GM12878 (cell line): ENCODE data around the gene AP4E1. TPM values are rescaled to one million over a fixed set of nuclear protein-coding genes. Genes with fewer than 3 reads are reported as not detected.

Source experiments
- ATAC-seq: fragments of 200-7000 bp; cut with Tn5 transposase; 3 replicates; pipeline ENCODE4 v1.9.1; 2020; ENCODE audit warnings: mild to moderate bottlenecking, moderate library complexity
- BruUV-seq: library from RNA; stranded (reverse); fragments of 400-500 nt; replicated peaks from 2 replicates; lab custom pipeline; 2021; lab: Mats Ljungman, UMichigan
- CTCF ChIA-PET: fragments of 300-600 bp; sonication (Branson Sonifier 250); formaldehyde crosslinking; extraction: SDS; loops from one replicate; lab custom pipeline; 2021; ENCODE audit warnings: inconsistent platforms; lab: Yijun Ruan, JAX
- POLR2A ChIA-PET: fragments of 350-600 bp; formaldehyde crosslinking; extraction: SDS; loops from one replicate; lab custom pipeline; 2021; ENCODE audit warnings: inconsistent platforms; lab: Charles Lee
- RAD21 ChIA-PET: fragments of 300-600 bp; sonication (Branson Sonifier 250); formaldehyde crosslinking; loops from one replicate; lab custom pipeline; 2023; ENCODE audit warnings: antibody characterized with exemption; ENCODE audit not compliant: unreplicated experiment; lab: Charles Lee
- SMC1A ChIA-PET: fragments of 300-600 bp; sonication (Branson Sonifier 250); formaldehyde crosslinking; loops from one replicate; lab custom pipeline; 2023; ENCODE audit not compliant: unreplicated experiment, uncharacterized antibody; lab: Charles Lee
- DNase-seq: peaks from one replicate; pipeline ENCODE4 v3.0.0-alpha.2; 2011; ENCODE audit warnings: low read depth, low spot score
- FAIRE-seq: peaks from 3 replicates; lab custom pipeline; 2011; peaks lifted over from hg19 to GRCh38; lab: Jason Lieb, UNC
- H2AFZ ChIP-seq: 2 replicates; pipeline ENCODE4 v1.6.0; 2011; ENCODE audit warnings: low read depth, low read length, control low read depth; ENCODE audit not compliant: control insufficient read depth
- H3K27ac ChIP-seq: 2 replicates; pipeline ENCODE4 v1.5.1; 2011; ENCODE audit warnings: control low read depth; ENCODE audit not compliant: control insufficient read depth, insufficient read depth
- H3K27me3 ChIP-seq, 2 experiments: replicated peaks in 1 of 2; 2 replicates each; pipeline versions ENCODE4 v1.6.0 to v1.6.1; 2011; ENCODE audit warnings: low read length in 1 of 2; ENCODE audit not compliant: control insufficient read depth in 2 of 2, insufficient read depth in 2 of 2
- H3K36me3 ChIP-seq, 2 experiments: 2 replicates each; pipeline ENCODE4 v1.5.1; 2011; ENCODE audit warnings: low read length in 1 of 2; ENCODE audit not compliant: control insufficient read depth in 2 of 2, insufficient read depth in 2 of 2
- H3K4me1 ChIP-seq: 2 replicates; pipeline ENCODE4 v1.6.1; 2011; ENCODE audit warnings: mild to moderate bottlenecking, low read length, moderate library complexity, mixed read lengths; ENCODE audit not compliant: control insufficient read depth, insufficient read depth
- H3K4me2 ChIP-seq: 2 replicates; pipeline ENCODE4 v1.6.0; 2011; ENCODE audit warnings: control low read depth; ENCODE audit not compliant: control insufficient read depth, insufficient read depth
- H3K4me3 ChIP-seq: fragments of 200-600 bp; sonication (generic); 2 replicates; pipeline ENCODE4 v1.5.1; 2016
- H3K79me2 ChIP-seq: 2 replicates; pipeline ENCODE4 v1.6.0; 2011; ENCODE audit warnings: low read length; ENCODE audit not compliant: control insufficient read depth, insufficient read depth
- H3K9ac ChIP-seq: 2 replicates; pipeline ENCODE4 v1.8.0; 2011; ENCODE audit warnings: low read length, control low read depth, mixed read lengths; ENCODE audit not compliant: control insufficient read depth, insufficient read depth
- H3K9me3 ChIP-seq: replicated peaks from 3 replicates; pipeline ENCODE4 v1.5.1; 2011; ENCODE audit warnings: mild to moderate bottlenecking, low read length; ENCODE audit not compliant: control insufficient read depth, insufficient read depth
- H4K20me1 ChIP-seq: 2 replicates; pipeline ENCODE4 v1.6.0; 2011; ENCODE audit not compliant: control insufficient read depth, insufficient read depth
- MYC ChIP-seq: IDR thresholded peaks from 2 replicates; pipeline ENCODE4 v1.6.1; 2011; ENCODE audit warnings: mild to moderate bottlenecking, low read length, moderate library complexity, inconsistent platforms; ENCODE audit not compliant: insufficient read depth, insufficient replicate concordance, insufficient read length, severe bottlenecking
- SREBF1 ChIP-seq: IDR thresholded peaks from 2 replicates; pipeline ENCODE4 v1.6.1; 2012; ENCODE audit warnings: mild to moderate bottlenecking, low read length
- WGBS: methylation state at CpG from one replicate; pipeline ENCODE4 v1.1.6; 2016; ENCODE audit warnings: low lambda C conversion rate; ENCODE audit not compliant: insufficient replicate concordance, insufficient coverage; ENCODE audit errors: missing lambda C conversion rate; 5-methylcytosine and 5-hydroxymethylcytosine counted together
- in situ Hi-C: fragments of 300-500 bp; cut with MboI; formaldehyde crosslinking; loops from 9 replicates; pipeline ENCODE4 v1.14.3; 2018; ENCODE audit warnings: mixed read lengths
- intact Hi-C: fragments of 100-400 bp; cut with micrococcal nuclease; formaldehyde crosslinking; loops from one replicate; pipeline ENCODE4 v1.14.2; 2022; ENCODE audit not compliant: unreplicated experiment
- polyA plus RNA-seq, 11 experiments: library from polyadenylated mRNA; depleted of rRNA in 4 of 11; unstranded in 6 of 11; stranded (reverse) in 5 of 11; fragments of >200 nt; fragmentation: Nextera tagmentation in 4 of 11; fragmentation: Illumina TruSeq in 1 of 11; extraction: Ambion mirVana in 4 of 11; extraction: Trizol in 1 of 11; gene quantifications; 1 replicate in 1 of 11; 2 replicates in 10 of 11; pipeline versions ENCODE4 v1.2.1 to v1.2.3, GENCODE V29; 2011 to 2016; ENCODE audit warnings: inconsistent platforms in 2 of 11, missing spikeins in 2 of 11, low read depth in 1 of 11
- total RNA-seq, 4 experiments: library from RNA; depleted of rRNA in 3 of 4; stranded (reverse); fragments of >200 nt in 3 of 4; fragmentation: Illumina TruSeq in 1 of 4; extraction: Trizol in 1 of 4; gene quantifications; 2 replicates each; pipeline versions ENCODE4 v1.2.1 to v1.2.3, GENCODE V29; 2013 to 2021
- TF ChIP-seq, protein P1 (sequence below), 3 experiments: IDR thresholded peaks in 2 of 3; conservative IDR thresholded peaks in 1 of 3; 2 replicates each; pipeline ENCODE4 v1.5.1; 2011; ENCODE audit warnings: low read depth in 3 of 3, low read length in 3 of 3, mild to moderate bottlenecking in 3 of 3, control low read depth in 2 of 3, moderate library complexity in 2 of 3, inconsistent platforms in 1 of 3, mixed read lengths in 1 of 3; ENCODE audit not compliant: control insufficient read depth in 2 of 3, insufficient read depth in 1 of 3; ENCODE audit errors: extremely low read depth in 1 of 3

AP4E1 gene
- total and polyA plus RNA-seq, 10 of the 15 experiments (the other 5 are each of a cell fraction or from before 2014, with no cell fraction given), result 1.2 to 11.4 (median 6.7) TPM

DNA sequence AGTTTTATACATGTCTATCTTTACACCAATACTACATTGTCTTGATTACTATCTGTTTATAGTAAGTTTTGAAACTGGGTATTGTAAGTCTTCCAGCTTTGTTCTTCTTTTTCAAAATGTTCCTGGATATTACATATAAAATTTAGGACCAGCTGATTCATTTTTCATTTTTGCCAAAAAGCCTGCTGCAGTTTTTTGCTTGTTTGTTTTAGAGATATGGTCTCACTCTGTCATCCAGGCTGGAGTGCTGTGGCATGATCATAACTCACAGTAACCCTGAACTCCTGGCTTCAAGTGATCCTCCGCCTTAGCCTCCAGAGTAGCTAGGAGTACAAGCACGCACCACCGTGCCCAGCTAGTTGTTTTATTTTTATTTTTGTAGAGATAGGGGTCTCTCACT lies 20.4 kb upstream of the AP4E1 start (continued):
- TF ChIP-seq, protein P1, sequence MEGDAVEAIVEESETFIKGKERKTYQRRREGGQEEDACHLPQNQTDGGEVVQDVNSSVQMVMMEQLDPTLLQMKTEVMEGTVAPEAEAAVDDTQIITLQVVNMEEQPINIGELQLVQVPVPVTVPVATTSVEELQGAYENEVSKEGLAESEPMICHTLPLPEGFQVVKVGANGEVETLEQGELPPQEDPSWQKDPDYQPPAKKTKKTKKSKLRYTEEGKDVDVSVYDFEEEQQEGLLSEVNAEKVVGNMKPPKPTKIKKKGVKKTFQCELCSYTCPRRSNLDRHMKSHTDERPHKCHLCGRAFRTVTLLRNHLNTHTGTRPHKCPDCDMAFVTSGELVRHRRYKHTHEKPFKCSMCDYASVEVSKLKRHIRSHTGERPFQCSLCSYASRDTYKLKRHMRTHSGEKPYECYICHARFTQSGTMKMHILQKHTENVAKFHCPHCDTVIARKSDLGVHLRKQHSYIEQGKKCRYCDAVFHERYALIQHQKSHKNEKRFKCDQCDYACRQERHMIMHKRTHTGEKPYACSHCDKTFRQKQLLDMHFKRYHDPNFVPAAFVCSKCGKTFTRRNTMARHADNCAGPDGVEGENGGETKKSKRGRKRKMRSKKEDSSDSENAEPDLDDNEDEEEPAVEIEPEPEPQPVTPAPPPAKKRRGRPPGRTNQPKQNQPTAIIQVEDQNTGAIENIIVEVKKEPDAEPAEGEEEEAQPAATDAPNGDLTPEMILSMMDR (IDR thresholded peaks at IDR 0.05 in 2 of 3, conservative IDR thresholded peaks at IDR 0.05 in 1 of 3; ENCODE audit: control insufficient read depth in 2 of 3, extremely low read depth in 1 of 3, insufficient read depth in 1 of 3, low read depth in 3 of 3, low read length in 3 of 3), result no peak

DNA sequence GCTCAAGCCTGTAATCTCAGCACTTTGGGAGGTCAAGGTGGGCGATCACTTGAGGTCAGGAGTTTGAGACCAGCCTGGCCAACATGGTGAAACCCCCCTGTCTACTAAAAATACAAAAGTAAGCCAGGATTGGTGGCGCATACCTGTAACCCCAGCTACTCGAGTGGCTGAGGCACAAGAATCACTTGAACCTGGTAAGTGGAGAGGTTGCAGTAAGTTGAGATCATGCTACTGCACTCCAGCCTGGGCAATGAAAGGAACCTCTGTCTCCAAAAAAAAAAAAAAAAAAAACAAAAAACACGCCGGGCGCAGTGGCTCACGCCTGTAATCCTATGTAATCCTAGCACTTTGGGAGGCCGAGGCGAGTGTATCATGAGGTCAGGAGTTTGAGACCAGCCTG lies 18.9 kb upstream of the AP4E1 start:
- intact Hi-C loops, result no loop called here
- BruUV-seq, result no TSS peak

More for the DNA sequence above, 18.9 kb upstream of the AP4E1 start:
- in situ Hi-C loops, result loop anchor here (10.0 kb wide), 1 partner anchor 445 kb away; no protein-coding TSS in a partner anchor
- no peak overlapping the region for H3K4me2 ChIP-seq
- ChIA-PET RAD21 (interaction anchor here (1.2 kb wide), 1 partner anchor 11 kb away, joined by 3 read pairs; no protein-coding TSS in a partner anchor), POLR2A (interaction anchor here (0.7 to 1.6 kb wide), 2 partner anchors 8 to 1009 kb away, joined by 3 to 7 read pairs; no protein-coding TSS in a partner anchor), CTCF (interaction anchor here (1.9 to 5.6 kb wide), 2 partner anchors 8 to 15 kb away, joined by 4 to 33 read pairs; no protein-coding TSS in a partner anchor), SMC1A (interaction anchor here (0.6 to 5.1 kb wide), 5 partner anchors 8 to 514 kb away, joined by 3 to 43 read pairs (median 3); no protein-coding TSS in a partner anchor)
- no peak overlapping the region for H3K4me3 ChIP-seq
- peaks cover 6% of the 10 kb centered on the region; the same call in 2 of the 3 replicates for H3K9me3 ChIP-seq
- DNase-seq (no peak), ATAC-seq (no peak), FAIRE-seq (no peak)
- no peak overlapping the region for H3K27ac ChIP-seq
- peaks cover 18% of the 10 kb centered on the region for H3K4me1 ChIP-seq
- H3K27me3 ChIP-seq, result no peaks in the 10 kb centered on the region
- H3K36me3 ChIP-seq, result no peaks in the 10 kb centered on the region
- TF ChIP-seq MYC (no peak), SREBF1 (no peak)
- 89% methylated on average over 9 of the region's 9 CpGs for WGBS
- H3K9ac ChIP-seq, result no peak overlapping the region
- H4K20me1 ChIP-seq, result no peaks in the 10 kb centered on the region
- no peaks in the 10 kb centered on the region for H3K79me2 ChIP-seq
- H2AFZ ChIP-seq, result no peak overlapping the region
